Measurements from ENCODE around the gene PPP1R2.

GRCh38 chr3:195591852-195592251, 48.7 kb upstream of the PPP1R2 start:
- TF ChIP-seq CTCF (IDR thresholded peaks at IDR 0.05) (no peak), POLR2A (IDR thresholded peaks at IDR 0.05) (no peak)

All from lower leg skin (tissue), 3 donors.